ENCODE measurements around the gene KICS2. TPM values are rescaled to one million over a fixed set of nuclear protein-coding genes. Genes with fewer than 3 reads are reported as not detected.
A peak's percentile ranks its signal among the peaks of the same experiment; 100 is the strongest.

KICS2 gene
- total and polyA plus RNA-seq, 4 donors = 3.4 to 7.0 (median 4.4) TPM

- no peak overlapping the region for H3K27ac ChIP-seq (ENCODE audit: low read depth, low read length)
- no CpG with 5 or more reads among the region's 1 CpG for WGBS (ENCODE audit: insufficient coverage)
- H3K4me3 ChIP-seq (ENCODE audit: low read depth, low read length) = no peak overlapping the region
These were observed 31.3 kb upstream of the KICS2 start for GRCh38 chr12:64253356-64253755.

GRCh38 chr12:64252681-64253080, 30.6 kb upstream of the KICS2 start:
- WGBS (ENCODE audit: insufficient coverage) = 100% methylated on average over 1 of the region's 3 CpGs
- no peak for DNase-seq (ENCODE audit: low read depth in 4 of 6, low spot score in 6 of 6)

More at GRCh38 chr12:64253356-64253755, 31.3 kb upstream of the KICS2 start:
- DNase-seq (ENCODE audit: low read depth in 4 of 6, low spot score in 6 of 6) = no peak
- Histone ChIP-seq H3K4me1 (ENCODE audit: control insufficient read depth, insufficient read depth, low read length) (no peaks in the 10 kb centered on the region), H3K27me3 (ENCODE audit: control insufficient read depth, insufficient read depth, low read length) (no peaks in the 10 kb centered on the region), H3K36me3 (ENCODE audit: control insufficient read depth, insufficient read depth, low read length) (no peaks in the 10 kb centered on the region), H3K9me3 (ENCODE audit: control insufficient read depth, insufficient read depth, low read length) (no peaks in the 10 kb centered on the region)

GRCh38 chr12:64243809-64244208, 21.7 kb upstream of the KICS2 start:
- Histone ChIP-seq H3K4me1 (ENCODE audit: control insufficient read depth, insufficient read depth, low read length) (no peaks in the 10 kb centered on the region), H3K27ac (ENCODE audit: low read depth, low read length) (no peak overlapping the region), H3K27me3 (ENCODE audit: control insufficient read depth, insufficient read depth, low read length) (no peaks in the 10 kb centered on the region), H3K36me3 (ENCODE audit: control insufficient read depth, insufficient read depth, low read length) (no peaks in the 10 kb centered on the region), H3K4me3 (ENCODE audit: low read depth, low read length) (no peak overlapping the region), H3K9me3 (ENCODE audit: control insufficient read depth, insufficient read depth, low read length) (no peaks in the 10 kb centered on the region)
- WGBS (ENCODE audit: insufficient coverage) = 64% methylated on average over 3 of the region's 4 CpGs
- no peak for DNase-seq (ENCODE audit: low read depth in 4 of 6, low spot score in 6 of 6)

More at GRCh38 chr12:64252681-64253080, 30.6 kb upstream of the KICS2 start:
- no peak overlapping the region for H3K27ac ChIP-seq (ENCODE audit: low read depth, low read length)
- no peaks in the 10 kb centered on the region for H3K27me3 ChIP-seq (ENCODE audit: control insufficient read depth, insufficient read depth, low read length)
- no peaks in the 10 kb centered on the region for H3K4me1 ChIP-seq (ENCODE audit: control insufficient read depth, insufficient read depth, low read length)
- H3K9me3 ChIP-seq (ENCODE audit: control insufficient read depth, insufficient read depth, low read length) = no peaks in the 10 kb centered on the region
- no peak overlapping the region for H3K4me3 ChIP-seq (ENCODE audit: low read depth, low read length)
- H3K36me3 ChIP-seq (ENCODE audit: control insufficient read depth, insufficient read depth, low read length) = no peaks in the 10 kb centered on the region

GRCh38 chr12:64240781-64241180, 18.7 kb upstream of the KICS2 start:
- WGBS (ENCODE audit: insufficient coverage) = 100% methylated on average over 1 of the region's 3 CpGs
- H3K4me3 ChIP-seq (ENCODE audit: low read depth, low read length) = no peak overlapping the region
- H3K27ac ChIP-seq (ENCODE audit: low read depth, low read length) = no peak overlapping the region

GRCh38 chr12:64237382-64237781, 15.3 kb upstream of the KICS2 start:
- no peaks in the 10 kb centered on the region for H3K9me3 ChIP-seq (ENCODE audit: control insufficient read depth, insufficient read depth, low read length)
- no peaks in the 10 kb centered on the region for H3K27me3 ChIP-seq (ENCODE audit: control insufficient read depth, insufficient read depth, low read length)
- no peak overlapping the region for H3K27ac ChIP-seq (ENCODE audit: low read depth, low read length)
- H3K36me3 ChIP-seq (ENCODE audit: control insufficient read depth, insufficient read depth, low read length) = no peaks in the 10 kb centered on the region
- H3K4me3 ChIP-seq (ENCODE audit: low read depth, low read length) = no peak overlapping the region
- no peak for DNase-seq (ENCODE audit: low read depth in 4 of 6, low spot score in 6 of 6)
- H3K4me1 ChIP-seq (ENCODE audit: control insufficient read depth, insufficient read depth, low read length) = no peaks in the 10 kb centered on the region

More at GRCh38 chr12:64240781-64241180, 18.7 kb upstream of the KICS2 start:
- H3K27me3 ChIP-seq (ENCODE audit: control insufficient read depth, insufficient read depth, low read length) = no peaks in the 10 kb centered on the region
- no peaks in the 10 kb centered on the region for H3K36me3 ChIP-seq (ENCODE audit: control insufficient read depth, insufficient read depth, low read length)
- DNase-seq (ENCODE audit: low read depth in 4 of 6, low spot score in 6 of 6) = peak in 1 of 6 donors; percentile 23
- H3K4me1 ChIP-seq (ENCODE audit: control insufficient read depth, insufficient read depth, low read length) = no peaks in the 10 kb centered on the region
- H3K9me3 ChIP-seq (ENCODE audit: control insufficient read depth, insufficient read depth, low read length) = no peaks in the 10 kb centered on the region

GRCh38 chr12:64236549-64236948, 14.5 kb upstream of the KICS2 start:
- Histone ChIP-seq H3K4me3 (ENCODE audit: low read depth, low read length) (no peak overlapping the region), H3K27ac (ENCODE audit: low read depth, low read length) (no peak overlapping the region), H3K27me3 (ENCODE audit: control insufficient read depth, insufficient read depth, low read length) (no peaks in the 10 kb centered on the region), H3K36me3 (ENCODE audit: control insufficient read depth, insufficient read depth, low read length) (no peaks in the 10 kb centered on the region), H3K9me3 (ENCODE audit: control insufficient read depth, insufficient read depth, low read length) (no peaks in the 10 kb centered on the region), H3K4me1 (ENCODE audit: control insufficient read depth, insufficient read depth, low read length) (no peaks in the 10 kb centered on the region)
- DNase-seq (ENCODE audit: low read depth in 4 of 6, low spot score in 6 of 6) = peak in 2 of 6 donors; percentile 13 to 14

- Histone ChIP-seq H3K4me1 (ENCODE audit: control insufficient read depth, insufficient read depth, low read length) (no peaks in the 10 kb centered on the region), H3K27me3 (ENCODE audit: control insufficient read depth, insufficient read depth, low read length) (no peaks in the 10 kb centered on the region), H3K9me3 (ENCODE audit: control insufficient read depth, insufficient read depth, low read length) (no peaks in the 10 kb centered on the region), H3K4me3 (ENCODE audit: low read depth, low read length) (no peak overlapping the region), H3K36me3 (ENCODE audit: control insufficient read depth, insufficient read depth, low read length) (no peaks in the 10 kb centered on the region), H3K27ac (ENCODE audit: low read depth, low read length) (no peak overlapping the region)
- no peak for DNase-seq (ENCODE audit: low read depth in 4 of 6, low spot score in 6 of 6)
- WGBS (ENCODE audit: insufficient coverage) = 75% methylated on average over 1 of the region's 1 CpG
These were observed 10.1 kb upstream of the KICS2 start for GRCh38 chr12:64232196-64232595.

GRCh38 chr12:64229796-64230195, 7.7 kb upstream of the KICS2 start:
- Histone ChIP-seq H3K4me1 (ENCODE audit: control insufficient read depth, insufficient read depth, low read length) (no peaks in the 10 kb centered on the region), H3K9me3 (ENCODE audit: control insufficient read depth, insufficient read depth, low read length) (no peaks in the 10 kb centered on the region), H3K27me3 (ENCODE audit: control insufficient read depth, insufficient read depth, low read length) (no peaks in the 10 kb centered on the region), H3K27ac (ENCODE audit: low read depth, low read length) (no peak overlapping the region), H3K4me3 (ENCODE audit: low read depth, low read length) (no peak overlapping the region), H3K36me3 (ENCODE audit: control insufficient read depth, insufficient read depth, low read length) (no peaks in the 10 kb centered on the region)
- WGBS (ENCODE audit: insufficient coverage) = 93% methylated on average over 3 of the region's 5 CpGs
- no peak for DNase-seq (ENCODE audit: low read depth in 4 of 6, low spot score in 6 of 6)

GRCh38 chr12:64229240-64229639, 7.1 kb upstream of the KICS2 start:
- Histone ChIP-seq H3K27me3 (ENCODE audit: control insufficient read depth, insufficient read depth, low read length) (no peaks in the 10 kb centered on the region), H3K4me3 (ENCODE audit: low read depth, low read length) (no peak overlapping the region), H3K9me3 (ENCODE audit: control insufficient read depth, insufficient read depth, low read length) (no peaks in the 10 kb centered on the region), H3K4me1 (ENCODE audit: control insufficient read depth, insufficient read depth, low read length) (no peaks in the 10 kb centered on the region), H3K36me3 (ENCODE audit: control insufficient read depth, insufficient read depth, low read length) (no peaks in the 10 kb centered on the region), H3K27ac (ENCODE audit: low read depth, low read length) (no peak overlapping the region)
- 43% methylated on average over 2 of the region's 4 CpGs for WGBS (ENCODE audit: insufficient coverage)
- DNase-seq (ENCODE audit: low read depth in 4 of 6, low spot score in 6 of 6) = no peak

- Histone ChIP-seq H3K9me3 (ENCODE audit: control insufficient read depth, insufficient read depth, low read length) (no peaks in the 10 kb centered on the region), H3K4me3 (ENCODE audit: low read depth, low read length) (no peak overlapping the region), H3K4me1 (ENCODE audit: control insufficient read depth, insufficient read depth, low read length) (peaks cover 8% of the 10 kb centered on the region), H3K36me3 (ENCODE audit: control insufficient read depth, insufficient read depth, low read length) (no peaks in the 10 kb centered on the region), H3K27me3 (ENCODE audit: control insufficient read depth, insufficient read depth, low read length) (no peaks in the 10 kb centered on the region), H3K27ac (ENCODE audit: low read depth, low read length) (no peak overlapping the region)
- no CpG with 5 or more reads among the region's 2 CpGs for WGBS (ENCODE audit: insufficient coverage)
- no peak for DNase-seq (ENCODE audit: low read depth in 4 of 6, low spot score in 6 of 6)
These were observed 3.5 kb upstream of the KICS2 start for GRCh38 chr12:64225626-64226025.

Measured in spinal cord (tissue), 10 donors.